ENCODE measurements around the gene CTNND2.
"Not testable (repeated sequence)": the region's sequence is repeated elsewhere in the genome, so short reads cannot be mapped to it uniquely, and the experiment has no call there.

Gene CTNND2

GRCh38 chr5:11052871-11053270, 851.4 kb downstream of the CTNND2 start:
- DNase-seq: no peak

- DNase-seq: no peak
These were observed 853.5 kb downstream of the CTNND2 start for GRCh38 chr5:11050596-11051304.

GRCh38 chr5:11048760-11049159, 855.5 kb downstream of the CTNND2 start:
- DNase-seq: no peak

GRCh38 chr5:11047625-11048024, 856.6 kb downstream of the CTNND2 start:
- no peak for DNase-seq

- no peak for DNase-seq
These were observed 857.2 kb downstream of the CTNND2 start for GRCh38 chr5:11047030-11047429.

GRCh38 chr5:11046160-11046559, 858.1 kb downstream of the CTNND2 start:
- DNase-seq: no peak

GRCh38 chr5:11045411-11045810, 858.8 kb downstream of the CTNND2 start:
- DNase-seq: no peak

- DNase-seq: no peak
These were observed 859.7 kb downstream of the CTNND2 start for GRCh38 chr5:11044581-11044980.

GRCh38 chr5:11043881-11044280, 860.4 kb downstream of the CTNND2 start:
- no peak for DNase-seq

- no peak for DNase-seq
These were observed 863.9 kb downstream of the CTNND2 start for GRCh38 chr5:11040345-11040744.

- DNase-seq: no peak
These were observed 865.5 kb downstream of the CTNND2 start for GRCh38 chr5:11038772-11039171.

GRCh38 chr5:11037941-11038340, 866.3 kb downstream of the CTNND2 start:
- DNase-seq: no peak

GRCh38 chr5:11037080-11037479, 867.2 kb downstream of the CTNND2 start:
- no peak for DNase-seq

- DNase-seq: no peak
These were observed 873.6 kb downstream of the CTNND2 start for GRCh38 chr5:11030671-11031070.

GRCh38 chr5:11027660-11028059, 876.6 kb downstream of the CTNND2 start:
- DNase-seq: no peak

GRCh38 chr5:11026543-11026942, 877.7 kb downstream of the CTNND2 start:
- DNase-seq: no peak

GRCh38 chr5:11023945-11024344, 880.3 kb downstream of the CTNND2 start:
- DNase-seq: no peak

- no peak for DNase-seq
These were observed 890.5 kb downstream of the CTNND2 start for GRCh38 chr5:11013793-11014192.

- DNase-seq: no peak
These were observed 892.0 kb downstream of the CTNND2 start for GRCh38 chr5:11012295-11012694.

- no peak for DNase-seq
These were observed 893.6 kb downstream of the CTNND2 start for GRCh38 chr5:11010429-11011210.

- no peak for DNase-seq
These were observed 894.7 kb downstream of the CTNND2 start for GRCh38 chr5:11009576-11009975.

- DNase-seq: no peak
These were observed 896.9 kb downstream of the CTNND2 start for GRCh38 chr5:11007269-11007870.

- DNase-seq: not testable (repeated sequence)
These were observed 899.7 kb downstream of the CTNND2 start for GRCh38 chr5:11004523-11004922.

Data from NCI-H1092 (cell line).